CD4-positive, alpha-beta T cell treated with Interleukin-15 for 4 hours (primary cell): Measurements from ENCODE around the gene ROCK1.
"Not testable (repeated sequence)": the region's sequence is repeated elsewhere in the genome, so short reads cannot be mapped to it uniquely, and the experiment has no call there.

ENCODE experiments used
- DNase-seq: peaks from one replicate; pipeline ENCODE4 v3.0.0-alpha.2; 2020; ENCODE audit warnings: low spot score

The ROCK1 gene

DNA sequence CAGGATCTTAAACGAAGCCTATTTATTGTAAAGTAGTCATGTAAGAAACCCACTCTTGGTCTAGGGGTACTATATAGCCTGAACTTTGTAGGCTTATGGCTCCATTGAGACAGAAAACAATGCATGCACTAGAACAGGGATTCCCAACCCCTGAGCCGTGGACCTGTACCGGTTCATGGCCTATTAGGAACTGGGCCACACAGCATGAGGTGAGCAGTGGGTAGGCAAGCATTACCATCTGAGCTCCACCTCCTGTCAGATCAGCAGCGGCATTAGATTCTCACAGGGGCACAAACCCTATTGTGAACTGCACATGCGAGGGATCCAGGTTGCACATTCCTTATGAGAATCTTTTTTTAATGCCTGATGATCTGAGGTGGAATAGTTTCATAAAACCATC is 59.2 kb downstream of the ROCK1 start:
- DNase-seq, result no peak

DNA sequence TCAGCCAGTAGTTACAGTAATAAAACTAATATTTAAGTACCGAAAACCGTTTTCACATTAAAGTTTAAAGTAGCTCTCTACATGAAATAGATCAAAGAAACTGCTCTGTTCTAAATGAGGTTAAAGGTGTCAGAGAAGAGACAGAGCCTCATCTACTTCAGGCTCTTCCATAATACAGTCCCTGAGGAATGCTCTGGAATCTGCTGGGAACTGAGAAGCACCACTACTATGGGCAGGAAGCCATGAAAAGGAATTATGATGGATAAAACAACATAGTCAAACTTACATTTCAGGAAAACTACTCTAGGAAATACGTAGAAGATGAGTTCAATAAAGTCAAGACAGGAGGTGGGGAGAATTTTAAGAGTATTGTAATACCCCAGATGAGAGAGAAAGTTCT is 60.0 kb downstream of the ROCK1 start:
- DNase-seq, result no peak

- DNase-seq, result no peak
Observed at GRCh38 chr18:21049306-21049705, 62.3 kb downstream of the ROCK1 start.

- DNase-seq, result no peak
Observed at GRCh38 chr18:21047126-21047525, 64.5 kb downstream of the ROCK1 start.

DNA sequence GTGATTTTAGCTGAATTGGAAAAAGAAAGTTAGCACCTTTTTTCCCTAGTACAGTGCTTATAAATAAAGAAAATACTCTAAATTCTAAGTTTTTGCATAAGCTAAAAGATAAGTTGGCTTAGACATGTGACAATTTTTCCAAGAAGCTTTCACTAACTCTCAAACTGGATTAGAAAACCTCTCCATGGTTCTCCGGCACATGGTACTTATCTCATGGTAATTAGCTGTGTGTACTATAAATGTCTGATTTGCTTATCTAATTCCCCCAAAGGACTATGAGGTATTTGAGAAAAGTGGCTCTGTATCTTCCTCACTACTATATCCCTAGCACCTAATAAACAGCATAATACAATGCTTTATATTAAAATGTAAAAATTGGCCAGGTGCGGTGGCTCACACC is 71.1 kb downstream of the ROCK1 start:
- DNase-seq, result no peak

GRCh38 chr18:21038201-21038600 is 73.4 kb downstream of the ROCK1 start:
- no peak for DNase-seq

- no peak for DNase-seq
Observed at GRCh38 chr18:21031845-21032244, 79.8 kb downstream of the ROCK1 start.

DNA sequence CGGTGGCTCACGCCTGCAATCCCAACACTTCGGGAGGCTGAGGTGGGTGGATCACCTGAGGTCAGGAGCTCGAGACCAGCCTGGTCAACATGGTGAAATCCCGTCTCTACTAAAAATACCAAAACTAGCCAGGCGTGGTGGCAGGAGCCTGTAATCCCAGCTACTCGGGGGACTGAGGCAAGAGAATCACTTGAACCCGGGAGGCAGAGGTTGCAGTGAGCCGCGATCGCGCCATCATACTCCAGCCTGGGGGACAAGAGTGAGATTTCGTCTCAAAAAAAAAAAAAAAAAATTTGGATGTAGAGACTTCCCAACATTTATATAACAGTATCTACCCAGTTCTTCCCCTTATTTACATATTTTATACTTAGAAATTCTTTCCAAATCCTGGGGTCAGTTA is 93.4 kb downstream of the ROCK1 start:
- not testable (repeated sequence) for DNase-seq

DNA sequence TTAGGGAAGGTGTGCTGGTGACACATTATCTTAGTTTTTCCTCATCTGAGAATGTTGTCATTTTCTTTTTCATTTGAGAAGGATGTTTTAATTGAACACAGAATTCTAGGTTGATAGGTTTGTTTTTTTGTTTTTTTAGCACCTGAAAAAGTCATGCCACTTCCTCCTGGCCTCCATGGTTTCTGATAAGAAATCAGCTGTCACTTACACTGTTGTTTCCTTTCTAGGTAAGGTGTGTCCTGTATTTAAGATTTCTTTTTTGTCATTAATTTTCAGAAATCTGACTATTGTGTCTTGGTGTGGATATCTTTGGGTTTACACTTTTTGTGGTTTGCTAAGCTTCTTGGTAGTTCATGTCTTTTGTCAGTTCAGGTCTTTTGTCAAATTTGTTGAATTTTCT is 99.3 kb downstream of the ROCK1 start:
- no peak for DNase-seq

- no peak for DNase-seq
Observed at GRCh38 chr18:21004726-21005125, 106.9 kb downstream of the ROCK1 start.

DNA sequence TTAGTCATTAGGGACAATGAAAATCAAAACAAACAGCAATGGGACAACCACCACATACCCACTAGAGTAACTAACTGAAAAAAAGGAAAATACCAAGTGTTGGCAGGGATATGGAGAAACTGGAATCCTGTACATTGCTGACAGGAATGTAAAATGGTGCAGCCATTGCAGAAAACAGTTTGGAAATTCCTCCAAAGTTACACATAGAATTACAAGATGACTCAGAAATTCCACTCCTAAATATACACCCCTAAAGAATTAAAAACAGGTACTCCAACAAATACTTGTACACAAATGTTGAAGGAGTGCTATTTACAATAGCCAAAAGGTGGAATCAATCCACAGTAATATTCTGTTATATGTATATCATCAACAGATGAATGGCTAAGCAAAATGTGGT is 110.9 kb downstream of the ROCK1 start:
- no peak for DNase-seq

DNA sequence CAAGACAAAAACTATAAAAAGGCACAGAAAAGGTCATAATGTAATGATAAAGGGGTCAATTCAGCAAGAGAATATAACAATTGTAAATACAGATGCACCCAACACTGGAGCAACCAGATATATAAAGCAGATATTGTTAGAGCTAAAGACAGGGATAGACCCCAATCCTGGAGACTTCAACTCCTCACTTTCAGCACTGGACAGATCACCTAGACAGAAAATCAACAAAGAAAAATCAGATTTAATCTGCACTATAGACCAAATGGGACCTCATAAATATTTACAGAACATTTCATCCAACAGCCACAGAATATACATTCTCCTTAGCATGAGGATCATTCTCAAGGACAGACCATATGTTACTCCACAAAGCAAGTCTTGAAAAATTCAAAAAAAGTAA is 114.2 kb downstream of the ROCK1 start:
- no peak for DNase-seq

GRCh38 chr18:20996418-20996817 is 115.2 kb downstream of the ROCK1 start:
- no peak for DNase-seq

GRCh38 chr18:20988726-20989125 is 122.9 kb downstream of the ROCK1 start:
- DNase-seq, result no peak

GRCh38 chr18:20975077-20975476 is 136.5 kb downstream of the ROCK1 start:
- no peak for DNase-seq

GRCh38 chr18:20971886-20972267 is 139.7 kb downstream of the ROCK1 start:
- peak; percentile 18 for DNase-seq

- DNase-seq, result no peak
Observed at GRCh38 chr18:20966795-20967194, 144.8 kb downstream of the ROCK1 start.

- no peak for DNase-seq
Observed at GRCh38 chr18:20963027-20963426, 148.6 kb downstream of the ROCK1 start.

DNA sequence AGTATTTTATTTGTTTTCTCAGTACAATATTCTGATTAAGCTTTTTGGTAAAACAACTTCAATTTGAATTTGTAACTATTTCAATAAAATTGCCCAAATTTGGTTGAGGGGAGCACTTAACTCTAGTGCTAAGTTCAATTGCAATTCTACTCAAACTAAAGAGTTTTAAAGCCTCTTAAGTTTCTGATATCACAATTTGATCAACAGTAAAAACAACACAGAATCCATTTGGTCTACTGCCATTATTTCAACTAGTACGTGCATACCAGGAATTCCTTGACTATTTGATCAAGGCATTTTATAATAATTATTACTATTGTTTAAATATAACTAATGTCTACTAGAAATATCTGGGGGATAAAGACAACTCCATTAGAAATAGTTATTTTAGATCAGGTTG is 150.9 kb downstream of the ROCK1 start:
- DNase-seq, result no peak

GRCh38 chr18:20950827-20951226 is 160.8 kb downstream of the ROCK1 start:
- DNase-seq, result not testable (repeated sequence)
